ENCODE results near the gene IRS1. TPM values are rescaled to one million over a fixed set of nuclear protein-coding genes. Genes with fewer than 3 reads are reported as not detected.

Gene IRS1
- total RNA-seq, 1 donor from 2014 or later: 10.6 TPM

- no peaks in the 10 kb centered on the region for H3K36me3 ChIP-seq
- DNase-seq: no peak
- ATAC-seq: peak; percentile 40
- intact Hi-C loops (cut with DNase I): no loop called here
- no peaks in the 10 kb centered on the region for H3K9me3 ChIP-seq
- TF ChIP-seq, protein P1, sequence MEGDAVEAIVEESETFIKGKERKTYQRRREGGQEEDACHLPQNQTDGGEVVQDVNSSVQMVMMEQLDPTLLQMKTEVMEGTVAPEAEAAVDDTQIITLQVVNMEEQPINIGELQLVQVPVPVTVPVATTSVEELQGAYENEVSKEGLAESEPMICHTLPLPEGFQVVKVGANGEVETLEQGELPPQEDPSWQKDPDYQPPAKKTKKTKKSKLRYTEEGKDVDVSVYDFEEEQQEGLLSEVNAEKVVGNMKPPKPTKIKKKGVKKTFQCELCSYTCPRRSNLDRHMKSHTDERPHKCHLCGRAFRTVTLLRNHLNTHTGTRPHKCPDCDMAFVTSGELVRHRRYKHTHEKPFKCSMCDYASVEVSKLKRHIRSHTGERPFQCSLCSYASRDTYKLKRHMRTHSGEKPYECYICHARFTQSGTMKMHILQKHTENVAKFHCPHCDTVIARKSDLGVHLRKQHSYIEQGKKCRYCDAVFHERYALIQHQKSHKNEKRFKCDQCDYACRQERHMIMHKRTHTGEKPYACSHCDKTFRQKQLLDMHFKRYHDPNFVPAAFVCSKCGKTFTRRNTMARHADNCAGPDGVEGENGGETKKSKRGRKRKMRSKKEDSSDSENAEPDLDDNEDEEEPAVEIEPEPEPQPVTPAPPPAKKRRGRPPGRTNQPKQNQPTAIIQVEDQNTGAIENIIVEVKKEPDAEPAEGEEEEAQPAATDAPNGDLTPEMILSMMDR (IDR thresholded peaks at IDR 0.05): no peak
- no peak overlapping the region for H3K27ac ChIP-seq
- no peaks in the 10 kb centered on the region for H3K27me3 ChIP-seq
- no peak overlapping the region for H3K4me3 ChIP-seq
- H3K4me1 ChIP-seq: no peaks in the 10 kb centered on the region
Measured at GRCh38 chr2:226738821-226739544, 60.6 kb downstream of the IRS1 start.

DNA sequence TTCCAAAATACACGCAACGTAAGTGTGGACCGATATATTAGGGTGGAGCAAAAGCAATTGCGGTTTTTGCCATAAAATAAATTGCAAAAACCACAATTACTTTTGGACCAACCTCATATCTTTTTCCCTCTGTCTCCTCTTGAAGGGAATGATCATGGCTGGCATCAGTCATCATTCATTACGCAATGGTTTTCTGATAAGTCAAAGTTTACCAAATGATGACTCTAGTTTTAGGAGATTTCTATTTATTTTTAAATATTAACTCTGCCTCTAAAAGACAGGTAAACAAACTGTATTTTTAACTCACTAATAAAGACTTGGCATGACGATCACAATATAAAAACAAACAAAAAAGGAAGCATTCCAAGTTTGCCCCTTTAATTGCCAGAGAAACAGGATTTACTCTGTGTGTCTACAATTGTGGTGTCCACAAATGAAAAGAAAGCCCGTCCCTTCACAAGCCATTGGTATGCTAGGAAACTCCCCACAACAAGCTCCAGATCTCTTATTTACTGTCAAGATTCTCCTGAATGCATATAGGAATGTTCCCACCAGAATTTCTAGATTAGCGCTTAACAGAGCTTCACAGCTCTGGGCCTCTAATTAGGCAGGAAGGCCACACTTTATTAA lies 61.3 kb downstream of the IRS1 start:
- H3K4me3 ChIP-seq: no peak overlapping the region

DNA sequence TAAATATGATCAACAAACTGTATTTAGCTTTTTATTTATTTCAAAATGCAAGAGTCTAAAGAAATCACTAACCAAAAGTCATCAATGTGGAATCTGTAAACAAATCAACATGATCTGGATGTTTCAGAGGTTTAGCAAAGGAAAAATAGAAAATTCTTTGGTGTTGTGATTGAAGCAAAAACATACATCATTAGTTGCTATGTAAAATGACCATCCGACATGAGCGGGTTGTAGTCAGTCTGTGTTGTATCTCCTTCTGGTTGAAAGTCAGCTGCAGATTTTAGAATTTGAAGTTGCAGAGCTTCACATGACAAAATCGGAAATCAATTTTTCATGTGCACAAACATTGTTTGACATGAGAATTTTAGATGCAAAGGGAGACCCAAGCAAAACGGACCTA lies 63.2 kb downstream of the IRS1 start:
- no peak for DNase-seq
- Histone ChIP-seq H3K36me3 (no peaks in the 10 kb centered on the region), H3K4me1 (no peaks in the 10 kb centered on the region), H3K27me3 (no peaks in the 10 kb centered on the region), H3K27ac (no peak overlapping the region), H3K9me3 (no peaks in the 10 kb centered on the region), H3K4me3 (no peak overlapping the region)
- TF ChIP-seq, protein P1 (IDR thresholded peaks at IDR 0.05): no peak
- intact Hi-C loops (cut with DNase I): no loop called here
- no peak for ATAC-seq

More for the DNA sequence above, 61.3 kb downstream of the IRS1 start:
- TF ChIP-seq, protein P1 (IDR thresholded peaks at IDR 0.05): no peak
- no peaks in the 10 kb centered on the region for H3K9me3 ChIP-seq
- intact Hi-C loops (cut with DNase I): no loop called here
- no peak for ATAC-seq
- no peak for DNase-seq
- no peaks in the 10 kb centered on the region for H3K4me1 ChIP-seq
- H3K27ac ChIP-seq: no peak overlapping the region
- H3K36me3 ChIP-seq: no peaks in the 10 kb centered on the region
- H3K27me3 ChIP-seq: no peaks in the 10 kb centered on the region

DNA sequence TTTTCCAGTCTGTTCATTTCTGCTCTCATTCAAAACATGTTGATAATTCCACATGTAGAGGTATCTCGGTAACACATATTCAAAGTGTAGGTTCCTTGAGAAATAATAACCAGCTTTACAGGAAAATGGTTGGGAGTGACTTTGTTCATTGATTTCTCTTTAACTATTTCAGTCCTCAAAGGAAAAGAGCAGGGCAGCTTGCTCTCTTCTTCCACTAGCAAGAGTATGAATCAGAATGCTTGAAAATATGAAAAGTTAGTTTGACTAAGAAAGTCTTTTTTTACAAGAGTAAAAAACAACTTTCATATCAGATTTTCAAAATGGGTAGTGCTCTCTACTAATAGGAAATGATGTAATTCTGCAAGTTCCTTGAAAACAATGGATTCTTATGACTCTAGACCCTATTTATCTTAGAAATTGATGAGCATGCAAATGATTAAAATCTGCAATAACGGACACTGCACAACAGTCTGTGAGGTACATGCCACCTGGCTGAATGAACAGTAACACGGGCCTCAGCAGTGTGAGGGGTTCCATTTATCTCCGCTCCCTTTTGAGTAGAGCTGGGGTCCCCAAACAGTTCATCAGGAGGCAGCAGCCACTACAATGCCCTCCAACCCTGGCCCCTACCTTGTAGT lies 65.6 kb downstream of the IRS1 start:
- TF ChIP-seq, protein P1 (IDR thresholded peaks at IDR 0.05): no peak
- Histone ChIP-seq H3K4me1 (no peaks in the 10 kb centered on the region), H3K36me3 (no peaks in the 10 kb centered on the region), H3K9me3 (no peaks in the 10 kb centered on the region), H3K27ac (no peak overlapping the region), H3K4me3 (no peak overlapping the region), H3K27me3 (no peaks in the 10 kb centered on the region)
- ATAC-seq (no peak), DNase-seq (no peak)
- intact Hi-C loops (cut with DNase I): no loop called here

DNA sequence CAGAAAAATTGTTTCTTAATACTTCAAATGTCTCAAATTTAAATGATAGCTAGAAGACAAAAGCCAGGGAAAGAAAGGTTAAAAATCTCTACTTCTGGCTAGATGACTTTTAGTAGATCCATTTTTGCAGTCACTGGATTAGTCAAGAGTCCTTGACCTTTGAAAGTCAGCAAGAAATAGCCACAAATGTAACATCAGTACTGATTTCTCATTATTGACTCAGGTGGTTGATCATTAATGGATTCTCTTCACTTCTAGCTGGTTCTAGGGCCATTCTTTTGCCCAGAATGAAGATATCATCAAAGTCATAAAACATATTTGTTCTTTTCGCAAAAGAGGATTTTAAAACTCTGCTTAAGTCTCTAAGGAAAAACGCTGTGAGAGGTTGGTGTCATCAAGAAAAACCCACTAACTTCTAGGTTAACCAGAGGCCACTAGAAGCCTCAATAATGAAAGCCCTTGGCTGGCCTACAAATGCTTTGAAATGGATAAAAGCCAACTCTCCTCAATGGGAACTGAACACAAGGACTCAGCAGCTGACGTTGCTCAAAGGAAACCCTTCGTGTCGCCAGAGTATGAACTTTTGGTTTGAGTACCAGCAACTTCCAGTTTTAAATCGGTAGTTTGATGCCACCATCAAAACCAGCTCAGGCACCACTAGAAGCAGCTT lies 66.3 kb downstream of the IRS1 start:
- Histone ChIP-seq H3K27me3 (no peaks in the 10 kb centered on the region), H3K4me3 (no peak overlapping the region), H3K36me3 (no peaks in the 10 kb centered on the region), H3K9me3 (no peaks in the 10 kb centered on the region), H3K27ac (no peak overlapping the region), H3K4me1 (no peaks in the 10 kb centered on the region)
- ATAC-seq (peak; percentile 48), DNase-seq (no peak)
- intact Hi-C loops (cut with DNase I): no loop called here
- TF ChIP-seq, protein P1 (IDR thresholded peaks at IDR 0.05): no peak
